ENCODE measurements around the gene MAB21L4.

GRCh38 chr2:240873098-240873788, 22.7 kb downstream of the MAB21L4 start:
- TF ChIP-seq CTCF (IDR thresholded peaks at IDR 0.05 in 8 of 11, conservative IDR thresholded peaks at IDR 0.05 in 3 of 11): no peak
- no peak for TF ChIP-seq POLR2AphosphoS5 (IDR thresholded peaks at IDR 0.05)
- TF ChIP-seq POLR2A (IDR thresholded peaks at IDR 0.05): no peak
